Measurements from ENCODE around the gene NTRK1. TPM values are rescaled to one million over a fixed set of nuclear protein-coding genes. Genes with fewer than 3 reads are reported as not detected.

NTRK1 gene
- total and polyA plus RNA-seq, 2 of the 4 experiments (the other 2 are of a cell fraction), result not detected

DNA sequence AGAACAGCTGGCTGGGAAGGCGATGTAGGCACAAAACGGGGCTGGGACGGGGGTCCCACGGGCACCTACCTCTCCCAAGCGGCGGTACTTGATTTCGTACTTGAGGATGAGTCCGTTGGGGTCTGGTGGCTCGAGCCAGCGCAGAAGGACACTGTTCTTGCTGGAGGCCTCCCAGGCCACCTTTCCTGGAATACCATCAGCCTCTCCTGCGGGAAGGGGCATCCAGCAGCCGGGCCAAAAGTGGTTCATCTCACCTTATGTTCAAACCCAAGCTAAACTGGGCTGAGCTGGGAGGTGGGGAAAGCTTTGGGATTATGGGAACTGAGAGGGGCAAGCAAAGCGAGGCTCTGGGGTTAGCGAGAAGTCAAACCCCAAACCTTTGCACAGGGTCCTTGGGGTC lies 16.0 kb upstream of the NTRK1 start:
- Histone ChIP-seq H2AFZ (replicated peaks; ENCODE audit: low read length, poor library complexity) (no peak overlapping the region), H3K27me3 (ENCODE audit: control insufficient read depth, insufficient read depth, low read length) (peaks cover 92% of the 10 kb centered on the region), H3K9me1 (ENCODE audit: insufficient read depth, low read length) (no peaks in the 10 kb centered on the region), H3K79me1 (ENCODE audit: low read depth in 1 of 2, low read length in 2 of 2) (no peaks in the 10 kb centered on the region), H3K9me3 (ENCODE audit: control insufficient read depth, insufficient read depth, low read length) (no peaks in the 10 kb centered on the region; the same call in 1 of the 2 replicates), H3K36me3 (ENCODE audit: control insufficient read depth, insufficient read depth, low read length) (no peaks in the 10 kb centered on the region), H3K4me2 (ENCODE audit: low read depth, low read length) (no peak overlapping the region), H3K18ac (ENCODE audit: low read depth, low read length) (no peak overlapping the region), H3K4ac (ENCODE audit: low read depth, low read length) (no peak overlapping the region), H3K14ac (replicated peaks; ENCODE audit: low read depth, low read length) (no peak overlapping the region), H4K5ac (ENCODE audit: low read depth, low read length) (no peak overlapping the region), H2BK120ac (ENCODE audit: low read depth, low read length) (no peak overlapping the region), H3K56ac (ENCODE audit: extremely low read depth, insufficient read depth, low read length) (no peak overlapping the region), H3K23ac (ENCODE audit: low read depth, low read length) (no peak overlapping the region; the same call in 1 of the 2 replicates), H3K4me1 (ENCODE audit: control insufficient read depth, insufficient read depth, low read length) (no peaks in the 10 kb centered on the region; the same call in 1 of the 2 replicates), H2BK20ac (ENCODE audit: low read depth, low read length) (no peak overlapping the region), H2AK5ac (ENCODE audit: low read depth, low read length) (no peak overlapping the region), H4K8ac (ENCODE audit: low read depth in 2 of 2, low read length in 2 of 2) (no peak overlapping the region), H2BK15ac (ENCODE audit: low read depth, low read length) (no peak overlapping the region), H4K20me1 (ENCODE audit: insufficient read depth, low read length) (no peaks in the 10 kb centered on the region; the same call in 1 of the 2 replicates), H2AK9ac (replicated peaks; ENCODE audit: low read depth, low read length, poor library complexity) (no peak overlapping the region), H3K4me3 (ENCODE audit: insufficient read depth, low read depth, low read length) (no peak overlapping the region), H3K9ac (ENCODE audit: low read depth, low read length) (no peak overlapping the region), H4K91ac (ENCODE audit: insufficient read depth, low read depth, low read length) (no peak overlapping the region), H3K27ac (ENCODE audit: insufficient read depth, low read length) (no peak overlapping the region), H2BK5ac (ENCODE audit: low read depth, low read length, poor library complexity, severe bottlenecking) (no peak overlapping the region)
- intact Hi-C loops (cut with micrococcal nuclease), result no loop called here
- no peak for ATAC-seq (ENCODE audit: low read depth)
- no TSS peak for BruUV-seq (replicated peaks)
- dilution Hi-C loops (cut with HindIII; ENCODE audit: low sequenced_read_pairs, unreplicated experiment), result no loop called here
- CTCF ChIA-PET, result interaction anchor here (1.0 kb wide), 1 partner anchor 28 kb away, joined by 3 read pairs; no protein-coding TSS in a partner anchor
- POLR2A ChIA-PET (ENCODE audit: unreplicated experiment), result no interaction called here
- WGBS, 2 experiments (ENCODE audit: extremely low coverage in 2 of 2, insufficient read length in 1 of 2), result 35% methylated on average over 2 of the region's 14 CpGs; no CpG with 5 or more reads in 1 of the 2 experiments
- in situ Hi-C loops (cut with MboI; ENCODE audit: low sequenced_read_pairs), result no loop called here
- DNase-seq, result no peak
- no peak for TF ChIP-seq POLR2A (IDR thresholded peaks at IDR 0.05; ENCODE audit: low read depth, low read length)
- TF ChIP-seq MXI1 (IDR thresholded peaks at IDR 0.05; ENCODE audit: borderline replicate concordance, low read depth, low read length), result no peak
- no peak for TF ChIP-seq BHLHE40 (IDR thresholded peaks at IDR 0.05; ENCODE audit: low read depth, low read length)
